Stimulated activated CD4-positive, alpha-beta T cell treated with anti-CD3 and anti-CD28 coated beads, TNF-alpha, amount 100 ng/mL, for 48 hours (primary cell): Measurements from ENCODE around the gene TNS3.

ENCODE experiments used
- DNase-seq, 3 donors: peaks; one replicate each; pipeline ENCODE4 v3.0.0-alpha.2; 2020; ENCODE audit warnings: low read depth in 3 of 3

Gene TNS3

GRCh38 chr7:47258798-47259197 is 323.1 kb downstream of the TNS3 start:
- no peak for DNase-seq

GRCh38 chr7:47256016-47256415 is 325.9 kb downstream of the TNS3 start:
- no peak for DNase-seq

- no peak for DNase-seq
These were observed 326.5 kb downstream of the TNS3 start for GRCh38 chr7:47255441-47255840.

- DNase-seq = no peak
These were observed 326.9 kb downstream of the TNS3 start for GRCh38 chr7:47255007-47255406.

- DNase-seq = peak; percentile 3 to 45 (median 8)
These were observed 327.6 kb downstream of the TNS3 start for GRCh38 chr7:47254081-47254977.

GRCh38 chr7:47253650-47254080 is 328.2 kb downstream of the TNS3 start:
- DNase-seq = no peak

GRCh38 chr7:47252675-47253074 is 329.2 kb downstream of the TNS3 start:
- DNase-seq = no peak

- no peak for DNase-seq
These were observed 332.6 kb downstream of the TNS3 start for GRCh38 chr7:47249361-47249760.

- no peak for DNase-seq
These were observed 333.1 kb downstream of the TNS3 start for GRCh38 chr7:47248797-47249196.

- no peak for DNase-seq
These were observed 334.8 kb downstream of the TNS3 start for GRCh38 chr7:47247132-47247531.

- no peak for DNase-seq
These were observed 337.2 kb downstream of the TNS3 start for GRCh38 chr7:47244692-47245091.

GRCh38 chr7:47241112-47242065 is 340.5 kb downstream of the TNS3 start:
- no peak for DNase-seq

GRCh38 chr7:47239931-47240421 is 341.9 kb downstream of the TNS3 start:
- no peak for DNase-seq

- DNase-seq = no peak
These were observed 342.9 kb downstream of the TNS3 start for GRCh38 chr7:47239034-47239433.

GRCh38 chr7:47236480-47237129 is 345.3 kb downstream of the TNS3 start:
- no peak for DNase-seq

GRCh38 chr7:47233996-47234395 is 347.9 kb downstream of the TNS3 start:
- DNase-seq = no peak

- no peak for DNase-seq
These were observed 349.0 kb downstream of the TNS3 start for GRCh38 chr7:47232751-47233412.

- no peak for DNase-seq
These were observed 350.3 kb downstream of the TNS3 start for GRCh38 chr7:47231627-47232026.

- no peak for DNase-seq
These were observed 350.9 kb downstream of the TNS3 start for GRCh38 chr7:47231032-47231431.

GRCh38 chr7:47228386-47229014 is 353.4 kb downstream of the TNS3 start:
- no peak for DNase-seq

- no peak for DNase-seq
These were observed 354.1 kb downstream of the TNS3 start for GRCh38 chr7:47227762-47228177.
